ENCODE data around the gene CCM2.
"Not testable (repeated sequence)": the region's sequence is repeated elsewhere in the genome, so short reads cannot be mapped to it uniquely, and the experiment has no call there.

CCM2 gene

DNA sequence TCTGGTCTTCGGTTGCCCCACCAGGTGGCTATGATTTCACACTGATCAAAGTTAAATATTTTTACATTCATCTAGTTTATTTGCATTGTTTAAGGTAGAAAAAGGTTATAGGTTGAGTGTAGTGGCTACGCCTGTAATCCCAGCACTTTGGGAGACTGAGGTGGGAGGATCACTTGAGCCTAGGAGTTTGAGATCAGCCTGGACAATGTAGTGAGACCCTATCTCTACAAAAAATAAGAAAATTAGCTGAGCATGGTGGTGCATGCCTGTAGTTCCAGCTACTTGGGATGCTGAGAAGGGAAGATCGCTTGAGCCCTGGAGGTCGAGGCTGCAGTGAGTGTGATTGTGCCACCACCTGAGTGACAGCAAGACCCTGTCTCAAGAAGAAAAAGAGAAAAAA, 3.8 kb downstream of the CCM2 start:
- no peak overlapping the region for H3K9ac ChIP-seq (ENCODE audit: low read depth in 1 of 2, low read length in 2 of 2)
- H3K36me3 ChIP-seq (ENCODE audit: control insufficient read depth in 2 of 2, insufficient read depth in 2 of 2, low read length in 2 of 2): peaks cover 0 to 3% of the 10 kb centered on the region in 2 donors
- no peak overlapping the region for H3K27ac ChIP-seq (ENCODE audit: low read depth in 2 of 2, low read length in 2 of 2)
- no peak overlapping the region for H3K4me3 ChIP-seq (ENCODE audit: low read length in 2 of 2)
- peaks cover 12 to 17% of the 10 kb centered on the region in 2 donors for H3K4me1 ChIP-seq (ENCODE audit: control insufficient read depth in 2 of 2, insufficient read depth in 2 of 2, low read length in 2 of 2)
- no peaks in the 10 kb centered on the region for H3K27me3 ChIP-seq (ENCODE audit: control insufficient read depth in 2 of 2, insufficient read depth in 2 of 2, low read length in 2 of 2)
- H3K9me3 ChIP-seq (ENCODE audit: control insufficient read depth in 2 of 2, low read length in 2 of 2): no peaks in the 10 kb centered on the region

DNA sequence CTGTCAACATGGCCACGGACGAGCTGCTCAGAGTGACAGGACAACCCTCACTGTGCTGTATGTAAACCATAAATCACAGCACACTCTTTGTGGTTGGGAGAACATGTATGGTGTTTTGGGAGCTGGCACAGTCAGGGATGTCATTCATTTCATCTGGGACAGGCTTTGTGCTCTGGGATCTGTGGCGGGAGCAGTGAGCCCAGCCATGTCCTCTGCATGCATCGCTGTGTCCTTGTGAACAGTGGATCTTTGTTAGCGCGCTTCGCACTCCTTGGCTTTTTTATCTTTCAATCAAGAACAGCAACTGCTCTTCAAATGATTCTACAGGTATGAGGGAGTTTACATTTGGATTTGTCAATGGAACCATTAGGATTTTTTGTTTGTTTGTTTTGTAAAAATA, 7.1 kb downstream of the CCM2 start:
- no peaks in the 10 kb centered on the region for H3K9me3 ChIP-seq (ENCODE audit: control insufficient read depth in 2 of 2, low read length in 2 of 2)
- no peaks in the 10 kb centered on the region for H3K27me3 ChIP-seq (ENCODE audit: control insufficient read depth in 2 of 2, insufficient read depth in 2 of 2, low read length in 2 of 2)
- H3K4me3 ChIP-seq (ENCODE audit: low read length in 2 of 2): no peak overlapping the region
- no peaks in the 10 kb centered on the region for H3K4me1 ChIP-seq (ENCODE audit: control insufficient read depth in 2 of 2, insufficient read depth in 2 of 2, low read length in 2 of 2)
- no peak overlapping the region for H3K27ac ChIP-seq (ENCODE audit: low read depth in 2 of 2, low read length in 2 of 2)
- H3K36me3 ChIP-seq (ENCODE audit: control insufficient read depth in 2 of 2, insufficient read depth in 2 of 2, low read length in 2 of 2): peaks cover 0 to 3% of the 10 kb centered on the region in 2 donors
- no peak overlapping the region for H3K9ac ChIP-seq (ENCODE audit: low read depth in 1 of 2, low read length in 2 of 2)

DNA sequence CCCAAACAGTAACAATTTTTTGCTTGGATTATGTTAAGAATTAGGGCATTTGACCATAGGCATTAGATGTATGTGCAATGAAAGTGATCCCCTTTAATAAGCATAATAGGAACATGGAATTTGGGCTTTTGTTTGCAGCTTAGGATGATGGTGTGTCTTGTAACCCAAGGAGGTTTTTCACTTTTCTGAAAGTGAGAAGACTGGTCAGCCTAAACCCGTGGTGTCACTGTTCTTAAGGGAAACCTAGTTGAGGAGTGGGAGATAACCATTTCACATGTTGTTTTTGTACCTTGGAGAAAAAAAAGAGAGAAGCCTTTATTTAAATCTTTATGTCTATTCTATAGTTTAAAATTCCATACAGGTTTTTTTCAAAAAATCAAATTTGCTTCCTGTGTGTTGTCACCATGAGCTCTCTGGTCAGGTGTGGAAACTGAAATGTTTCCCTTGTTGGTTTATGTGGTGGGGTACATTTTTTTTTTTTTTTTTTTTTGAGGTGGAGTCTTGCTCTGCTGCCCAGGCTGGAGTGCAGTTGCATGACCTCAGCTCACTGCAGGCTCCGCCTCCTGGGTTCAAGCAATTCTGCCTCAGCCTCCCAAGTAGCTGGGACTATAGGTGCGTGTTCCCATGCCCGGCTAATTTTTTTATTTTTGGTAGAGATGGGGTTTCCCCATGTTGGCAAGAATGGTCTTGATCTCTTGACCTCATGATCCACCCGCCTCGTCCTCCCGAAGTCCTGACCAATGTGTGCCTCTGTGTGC, 7.7 kb downstream of the CCM2 start:
- Histone ChIP-seq H3K9ac (ENCODE audit: low read depth in 1 of 2, low read length in 2 of 2) (no peak overlapping the region), H3K27me3 (ENCODE audit: control insufficient read depth in 2 of 2, insufficient read depth in 2 of 2, low read length in 2 of 2) (no peaks in the 10 kb centered on the region), H3K36me3 (ENCODE audit: control insufficient read depth in 2 of 2, insufficient read depth in 2 of 2, low read length in 2 of 2) (peaks cover 0 to under 1% of the 10 kb centered on the region in 2 donors), H3K27ac (ENCODE audit: low read depth in 2 of 2, low read length in 2 of 2) (no peak overlapping the region), H3K4me1 (ENCODE audit: control insufficient read depth in 2 of 2, insufficient read depth in 2 of 2, low read length in 2 of 2) (no peaks in the 10 kb centered on the region), H3K9me3 (ENCODE audit: control insufficient read depth in 2 of 2, low read length in 2 of 2) (no peaks in the 10 kb centered on the region), H3K4me3 (ENCODE audit: low read length in 2 of 2) (no peak overlapping the region)

DNA sequence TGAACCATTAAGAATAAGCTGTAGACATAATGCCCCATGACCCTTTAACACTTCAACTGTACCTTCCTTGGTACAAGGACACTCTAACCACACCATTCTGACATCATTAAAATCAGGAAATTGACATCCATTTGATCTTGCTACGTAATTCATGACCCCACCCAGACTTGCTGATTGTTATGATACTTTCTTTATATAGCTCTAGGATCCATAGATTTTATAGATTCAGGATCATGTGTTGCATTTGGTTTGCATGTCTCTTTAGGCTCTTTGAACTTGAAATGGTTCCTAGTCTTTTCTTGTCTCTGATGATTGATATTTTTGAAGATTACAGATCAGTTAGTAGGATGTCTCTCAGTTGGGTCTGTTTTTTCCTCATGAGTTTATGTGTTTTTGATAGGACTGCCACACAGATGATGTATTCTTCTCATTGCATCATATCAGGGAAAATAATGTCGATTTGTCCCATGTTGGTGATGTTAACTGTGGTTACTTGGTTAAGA, 13.5 kb downstream of the CCM2 start:
- H3K27ac ChIP-seq (ENCODE audit: low read depth in 2 of 2, low read length in 2 of 2): no peak overlapping the region
- no peak overlapping the region for H3K4me3 ChIP-seq (ENCODE audit: low read length in 2 of 2)

DNA sequence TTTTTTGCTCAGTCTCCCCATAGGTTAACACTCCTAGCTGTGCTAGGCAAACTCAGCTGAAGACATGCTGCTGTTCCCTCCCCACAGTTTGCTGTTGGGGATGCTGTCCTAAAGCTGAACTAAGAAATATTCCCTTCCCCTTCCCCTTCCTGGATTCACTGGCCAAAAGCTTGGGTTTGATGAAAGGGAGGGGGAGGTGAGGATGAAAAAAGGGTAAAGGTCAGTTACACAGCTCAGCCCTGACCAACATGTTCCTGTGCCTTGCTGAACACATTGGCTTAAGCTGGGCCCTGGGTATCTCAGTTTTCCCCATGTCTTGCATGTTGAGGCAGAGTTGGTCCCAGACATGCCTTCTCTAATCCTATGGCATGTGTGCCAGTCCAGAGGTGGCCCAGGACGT, 15.3 kb downstream of the CCM2 start:
- Histone ChIP-seq H3K27ac (ENCODE audit: low read depth in 2 of 2, low read length in 2 of 2) (no peak overlapping the region), H3K9ac (ENCODE audit: low read depth in 1 of 2, low read length in 2 of 2) (no peak overlapping the region), H3K9me3 (ENCODE audit: control insufficient read depth in 2 of 2, low read length in 2 of 2) (no peaks in the 10 kb centered on the region), H3K36me3 (ENCODE audit: control insufficient read depth in 2 of 2, insufficient read depth in 2 of 2, low read length in 2 of 2) (no peaks in the 10 kb centered on the region), H3K4me1 (ENCODE audit: control insufficient read depth in 2 of 2, insufficient read depth in 2 of 2, low read length in 2 of 2) (no peaks in the 10 kb centered on the region), H3K27me3 (ENCODE audit: control insufficient read depth in 2 of 2, insufficient read depth in 2 of 2, low read length in 2 of 2) (no peaks in the 10 kb centered on the region), H3K4me3 (ENCODE audit: low read length in 2 of 2) (no peak overlapping the region)

More for the DNA sequence above, 13.5 kb downstream of the CCM2 start:
- H3K27me3 ChIP-seq (ENCODE audit: control insufficient read depth in 2 of 2, insufficient read depth in 2 of 2, low read length in 2 of 2): no peaks in the 10 kb centered on the region
- H3K36me3 ChIP-seq (ENCODE audit: control insufficient read depth in 2 of 2, insufficient read depth in 2 of 2, low read length in 2 of 2): no peaks in the 10 kb centered on the region
- no peak overlapping the region for H3K9ac ChIP-seq (ENCODE audit: low read depth in 1 of 2, low read length in 2 of 2)
- H3K4me1 ChIP-seq (ENCODE audit: control insufficient read depth in 2 of 2, insufficient read depth in 2 of 2, low read length in 2 of 2): no peaks in the 10 kb centered on the region
- no peaks in the 10 kb centered on the region for H3K9me3 ChIP-seq (ENCODE audit: control insufficient read depth in 2 of 2, low read length in 2 of 2)

DNA sequence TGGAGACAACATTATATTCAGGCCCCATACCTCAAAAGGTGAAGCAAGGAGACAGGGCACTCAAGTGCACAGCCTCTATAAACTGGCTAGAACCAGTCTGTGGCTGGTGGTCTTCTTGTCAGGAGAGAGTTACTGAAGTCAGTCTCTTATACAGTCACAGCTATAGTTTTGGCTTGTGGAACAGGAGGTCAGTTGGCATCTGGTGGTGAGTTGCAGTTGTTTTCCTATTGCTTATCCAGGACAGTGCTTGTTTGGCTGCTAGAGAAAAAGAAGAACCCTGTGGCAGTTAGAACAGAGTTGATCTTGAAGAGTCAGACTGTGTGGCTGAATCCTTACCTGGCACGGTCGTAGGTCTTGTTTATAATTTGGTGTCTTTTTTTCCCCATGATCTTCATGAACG, 17.3 kb downstream of the CCM2 start:
- H3K9ac ChIP-seq (ENCODE audit: low read depth in 1 of 2, low read length in 2 of 2): no peak overlapping the region
- H3K36me3 ChIP-seq (ENCODE audit: control insufficient read depth in 2 of 2, insufficient read depth in 2 of 2, low read length in 2 of 2): peaks cover 0 to 3% of the 10 kb centered on the region in 2 donors
- no peaks in the 10 kb centered on the region for H3K4me1 ChIP-seq (ENCODE audit: control insufficient read depth in 2 of 2, insufficient read depth in 2 of 2, low read length in 2 of 2)
- no peaks in the 10 kb centered on the region for H3K27me3 ChIP-seq (ENCODE audit: control insufficient read depth in 2 of 2, insufficient read depth in 2 of 2, low read length in 2 of 2)
- H3K27ac ChIP-seq (ENCODE audit: low read depth in 2 of 2, low read length in 2 of 2): no peak overlapping the region
- no peak overlapping the region for H3K4me3 ChIP-seq (ENCODE audit: low read length in 2 of 2)
- no peaks in the 10 kb centered on the region for H3K9me3 ChIP-seq (ENCODE audit: control insufficient read depth in 2 of 2, low read length in 2 of 2)

DNA sequence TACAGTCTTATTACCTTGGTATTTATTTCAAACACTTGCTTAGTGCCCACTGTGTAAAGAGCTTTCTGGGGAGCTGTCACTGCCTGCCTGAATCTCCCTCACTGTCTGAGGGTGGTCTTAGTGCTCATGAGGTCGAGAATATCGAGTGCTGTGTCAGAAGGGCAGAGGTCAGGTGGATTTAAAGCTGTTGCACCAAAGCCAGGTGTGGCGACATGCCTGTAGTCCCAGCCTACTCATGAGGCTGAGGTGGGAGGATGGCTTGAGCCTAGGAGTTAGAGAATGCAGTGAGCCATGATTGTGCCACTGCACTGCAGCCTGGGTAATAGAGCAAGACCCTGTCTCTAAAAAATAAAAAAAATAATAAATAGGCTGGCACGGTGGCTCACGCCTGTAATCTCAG, 20.9 kb downstream of the CCM2 start:
- no peak overlapping the region for H3K27ac ChIP-seq (ENCODE audit: low read depth in 2 of 2, low read length in 2 of 2)
- no peak overlapping the region for H3K4me3 ChIP-seq (ENCODE audit: low read length in 2 of 2)
- no peaks in the 10 kb centered on the region for H3K27me3 ChIP-seq (ENCODE audit: control insufficient read depth in 2 of 2, insufficient read depth in 2 of 2, low read length in 2 of 2)
- no peak overlapping the region for H3K9ac ChIP-seq (ENCODE audit: low read depth in 1 of 2, low read length in 2 of 2)
- H3K4me1 ChIP-seq (ENCODE audit: control insufficient read depth in 2 of 2, insufficient read depth in 2 of 2, low read length in 2 of 2): peaks cover under 1 to 3% of the 10 kb centered on the region in 2 donors
- H3K9me3 ChIP-seq (ENCODE audit: control insufficient read depth in 2 of 2, low read length in 2 of 2): no peaks in the 10 kb centered on the region
- H3K36me3 ChIP-seq (ENCODE audit: control insufficient read depth in 2 of 2, insufficient read depth in 2 of 2, low read length in 2 of 2): peaks cover 0 to 3% of the 10 kb centered on the region in 2 donors

DNA sequence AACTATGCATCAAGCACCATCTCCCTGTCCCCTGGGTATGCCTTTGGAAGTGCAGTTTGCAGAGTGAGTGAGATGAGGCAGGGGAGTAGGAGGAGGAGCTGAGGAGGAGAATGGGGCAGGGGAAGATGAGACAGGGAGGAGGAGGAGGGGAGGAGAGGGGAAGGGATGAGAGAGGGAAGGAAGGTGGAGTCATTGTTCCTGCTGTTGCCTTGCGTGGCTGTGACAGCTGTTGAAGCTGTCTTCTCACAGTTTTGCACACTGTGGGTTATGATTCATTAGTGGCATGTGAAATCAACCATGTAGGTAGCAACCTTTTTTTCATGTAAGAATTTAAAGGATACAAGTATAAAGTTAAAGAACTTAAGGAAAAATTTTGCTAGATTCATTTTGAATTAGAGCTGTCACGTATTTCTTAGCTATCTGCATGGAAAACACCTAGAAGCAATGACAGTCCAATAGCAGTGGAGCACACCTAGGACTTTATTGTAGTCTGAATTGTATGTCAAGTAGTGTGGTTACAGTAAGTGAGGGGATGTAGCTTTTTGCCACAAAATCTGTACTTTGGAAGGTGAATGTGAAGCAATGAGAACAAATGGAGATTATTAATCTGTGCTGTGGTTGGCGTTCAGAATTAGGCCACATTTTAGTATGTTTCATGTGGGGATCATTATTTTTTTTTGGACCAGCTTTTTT, 21.7 kb downstream of the CCM2 start:
- Histone ChIP-seq H3K27ac (ENCODE audit: low read depth in 2 of 2, low read length in 2 of 2) (no peak overlapping the region), H3K27me3 (ENCODE audit: control insufficient read depth in 2 of 2, insufficient read depth in 2 of 2, low read length in 2 of 2) (no peaks in the 10 kb centered on the region), H3K9me3 (ENCODE audit: control insufficient read depth in 2 of 2, low read length in 2 of 2) (no peaks in the 10 kb centered on the region), H3K4me3 (ENCODE audit: low read length in 2 of 2) (no peak overlapping the region), H3K9ac (ENCODE audit: low read depth in 1 of 2, low read length in 2 of 2) (no peak overlapping the region), H3K4me1 (ENCODE audit: control insufficient read depth in 2 of 2, insufficient read depth in 2 of 2, low read length in 2 of 2) (peaks cover 3 to 6% of the 10 kb centered on the region in 2 donors), H3K36me3 (ENCODE audit: control insufficient read depth in 2 of 2, insufficient read depth in 2 of 2, low read length in 2 of 2) (peaks cover 0 to 3% of the 10 kb centered on the region in 2 donors)

DNA sequence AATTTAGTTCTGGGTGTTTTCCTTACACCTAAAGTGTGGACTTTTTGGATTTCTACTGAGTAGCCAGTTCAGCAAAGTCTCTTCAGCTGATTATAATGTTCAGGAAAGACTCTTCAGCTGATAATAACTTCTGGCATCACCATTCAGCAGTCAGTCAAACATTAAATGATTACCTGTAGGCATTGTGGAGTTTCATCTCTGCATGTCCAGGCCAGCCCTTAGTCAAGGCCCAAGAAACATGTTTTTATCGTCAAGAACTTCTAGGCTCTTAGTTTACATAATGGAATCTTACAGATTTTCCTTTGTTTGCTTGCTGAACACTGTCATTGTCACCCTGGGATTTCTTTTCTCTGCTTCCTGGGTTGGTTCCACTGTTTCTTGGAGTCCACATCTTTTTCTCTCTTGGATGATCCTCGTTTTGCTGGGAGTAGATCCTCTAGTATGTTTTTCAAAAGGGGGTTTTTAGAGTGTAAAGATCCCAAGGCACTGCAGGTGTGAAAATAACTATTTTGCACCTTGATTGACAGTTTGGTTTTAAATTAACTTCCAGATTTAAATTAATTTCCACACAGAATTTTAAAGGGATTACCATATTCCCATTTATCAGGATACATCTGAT, 24.2 kb downstream of the CCM2 start:
- H3K4me1 ChIP-seq (ENCODE audit: control insufficient read depth in 2 of 2, insufficient read depth in 2 of 2, low read length in 2 of 2): peaks cover 3 to 6% of the 10 kb centered on the region in 2 donors
- no peak overlapping the region for H3K4me3 ChIP-seq (ENCODE audit: low read length in 2 of 2)
- peaks cover 3 to 4% of the 10 kb centered on the region in 2 donors for H3K36me3 ChIP-seq (ENCODE audit: control insufficient read depth in 2 of 2, insufficient read depth in 2 of 2, low read length in 2 of 2)
- no peaks in the 10 kb centered on the region for H3K9me3 ChIP-seq (ENCODE audit: control insufficient read depth in 2 of 2, low read length in 2 of 2)
- no peak overlapping the region for H3K9ac ChIP-seq (ENCODE audit: low read depth in 1 of 2, low read length in 2 of 2)
- no peaks in the 10 kb centered on the region for H3K27me3 ChIP-seq (ENCODE audit: control insufficient read depth in 2 of 2, insufficient read depth in 2 of 2, low read length in 2 of 2)
- H3K27ac ChIP-seq (ENCODE audit: low read depth in 2 of 2, low read length in 2 of 2): no peak overlapping the region

DNA sequence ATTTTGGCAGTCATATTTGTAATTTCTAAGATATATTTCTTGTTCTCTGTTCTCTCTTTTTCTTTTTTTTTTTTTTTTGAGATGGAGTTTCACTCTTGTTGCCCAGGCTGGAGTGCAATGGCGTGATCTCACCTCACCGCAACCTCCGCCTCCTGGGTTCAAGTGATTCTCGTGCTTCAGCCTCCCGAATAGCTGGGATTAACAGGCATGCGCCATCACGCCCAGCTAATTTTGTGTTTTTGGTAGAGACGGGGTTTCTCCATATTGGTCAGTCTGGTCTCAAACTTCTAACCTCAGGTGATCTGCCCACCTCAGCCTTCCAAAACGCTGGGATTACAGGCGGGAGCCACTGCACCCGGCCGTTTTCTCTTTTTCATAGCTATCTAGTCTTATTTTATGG, 25.5 kb downstream of the CCM2 start:
- H3K9ac ChIP-seq (ENCODE audit: low read depth in 1 of 2, low read length in 2 of 2); H3K36me3 ChIP-seq (ENCODE audit: control insufficient read depth in 2 of 2, insufficient read depth in 2 of 2, low read length in 2 of 2); H3K27me3 ChIP-seq (ENCODE audit: control insufficient read depth in 2 of 2, insufficient read depth in 2 of 2, low read length in 2 of 2); H3K4me3 ChIP-seq (ENCODE audit: low read length in 2 of 2); H3K27ac ChIP-seq (ENCODE audit: low read depth in 2 of 2, low read length in 2 of 2); H3K4me1 ChIP-seq (ENCODE audit: control insufficient read depth in 2 of 2, insufficient read depth in 2 of 2, low read length in 2 of 2); H3K9me3 ChIP-seq (ENCODE audit: control insufficient read depth in 2 of 2, low read length in 2 of 2): not testable (repeated sequence)
